Measurements from ENCODE around the gene RAB9B. TPM values are rescaled to one million over a fixed set of nuclear protein-coding genes. Genes with fewer than 3 reads are reported as not detected.
A peak's percentile ranks its signal among the peaks of the same experiment; 100 is the strongest.

The RAB9B gene
- total RNA-seq, 1 experiment from 2014 or later, result 0.31 TPM

DNA sequence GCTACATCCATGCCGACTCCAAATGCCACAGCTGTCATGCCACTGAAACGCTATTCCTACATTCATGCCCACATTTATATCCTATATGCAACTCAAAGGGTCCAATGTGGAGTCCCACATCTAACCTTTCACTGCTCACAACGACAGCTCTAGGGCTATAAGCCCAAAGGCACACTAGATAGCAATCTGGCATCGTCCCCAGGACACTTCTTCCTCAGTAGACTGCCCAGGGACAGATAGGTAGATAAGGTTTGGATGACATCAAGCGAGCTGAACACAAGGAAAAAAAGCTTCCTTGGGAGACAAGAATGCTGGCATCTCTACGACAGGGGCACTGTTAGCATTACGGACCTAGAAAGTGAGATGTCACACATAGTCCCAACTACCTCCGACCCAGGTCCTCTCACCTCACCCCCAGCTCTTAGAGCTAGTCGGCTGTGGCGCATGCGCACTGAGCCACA, 685 bp downstream of the RAB9B start:
- H3K27ac Mint-ChIP-seq, result no peak overlapping the region
- WGBS (ENCODE audit: extremely low coverage, insufficient read length, low lambda C conversion rate), result no CpG with 5 or more reads among the region's 11 CpGs
- no peak overlapping the region for H2BK20ac ChIP-seq (ENCODE audit: low read depth, low read length, poor library complexity, severe bottlenecking)
- TF ChIP-seq, protein P1, sequence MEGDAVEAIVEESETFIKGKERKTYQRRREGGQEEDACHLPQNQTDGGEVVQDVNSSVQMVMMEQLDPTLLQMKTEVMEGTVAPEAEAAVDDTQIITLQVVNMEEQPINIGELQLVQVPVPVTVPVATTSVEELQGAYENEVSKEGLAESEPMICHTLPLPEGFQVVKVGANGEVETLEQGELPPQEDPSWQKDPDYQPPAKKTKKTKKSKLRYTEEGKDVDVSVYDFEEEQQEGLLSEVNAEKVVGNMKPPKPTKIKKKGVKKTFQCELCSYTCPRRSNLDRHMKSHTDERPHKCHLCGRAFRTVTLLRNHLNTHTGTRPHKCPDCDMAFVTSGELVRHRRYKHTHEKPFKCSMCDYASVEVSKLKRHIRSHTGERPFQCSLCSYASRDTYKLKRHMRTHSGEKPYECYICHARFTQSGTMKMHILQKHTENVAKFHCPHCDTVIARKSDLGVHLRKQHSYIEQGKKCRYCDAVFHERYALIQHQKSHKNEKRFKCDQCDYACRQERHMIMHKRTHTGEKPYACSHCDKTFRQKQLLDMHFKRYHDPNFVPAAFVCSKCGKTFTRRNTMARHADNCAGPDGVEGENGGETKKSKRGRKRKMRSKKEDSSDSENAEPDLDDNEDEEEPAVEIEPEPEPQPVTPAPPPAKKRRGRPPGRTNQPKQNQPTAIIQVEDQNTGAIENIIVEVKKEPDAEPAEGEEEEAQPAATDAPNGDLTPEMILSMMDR (conservative IDR thresholded peaks at IDR 0.05), result no peak
- no peak overlapping the region for H3K27ac ChIP-seq (ENCODE audit: insufficient read length, low read depth, low read length)
- no peaks in the 10 kb centered on the region; the same call in 1 of the 2 replicates for H3K27me3 ChIP-seq (ENCODE audit: insufficient read depth, low read length)
- no peak overlapping the region for H3K4ac ChIP-seq (ENCODE audit: low read depth, low read length)
- no peak overlapping the region for H4K8ac ChIP-seq (replicated peaks; ENCODE audit: insufficient read length, low read depth, low read length)
- H3K18ac ChIP-seq (ENCODE audit: insufficient read length, low read depth, low read length), result no peak overlapping the region
- H2BK15ac ChIP-seq (ENCODE audit: low read depth, low read length), result no peak overlapping the region
- H3K23ac ChIP-seq (ENCODE audit: insufficient read length, low read depth, low read length), result no peak overlapping the region
- peaks cover 45% of the 10 kb centered on the region for H3K27me3 Mint-ChIP-seq (ENCODE audit: low read depth)
- no peak overlapping the region for H3K14ac ChIP-seq (ENCODE audit: insufficient read depth, low read length)
- no peaks in the 10 kb centered on the region for H3K4me1 ChIP-seq (ENCODE audit: insufficient read depth, low read length)
- peak overlapping the region; percentile 75 to 84 for H3K4me3 Mint-ChIP-seq
- H2AK5ac ChIP-seq (ENCODE audit: insufficient read length, low read length), result no peak overlapping the region
- H4K20me1 ChIP-seq (ENCODE audit: control insufficient read depth, insufficient read depth, insufficient read length), result no peaks in the 10 kb centered on the region
- no peak overlapping the region for H4K91ac ChIP-seq (ENCODE audit: insufficient read length, low read depth, low read length)
- no peak overlapping the region for H3T11ph ChIP-seq (ENCODE audit: low read length)
- H3K9me3 Mint-ChIP-seq, result peaks cover 0 to 41% of the 10 kb centered on the region in 2 experiments; a peak in 2 of 5 replicates
- no peak overlapping the region for H2AFZ ChIP-seq (ENCODE audit: low read length)
- H3K23me2 ChIP-seq (ENCODE audit: insufficient read length, low read depth, low read length, poor library complexity, severe bottlenecking), result peaks cover 10% of the 10 kb centered on the region
- peaks cover 3 to 10% of the 10 kb centered on the region in 2 experiments; a peak in 2 of 4 replicates for H3K4me1 Mint-ChIP-seq
- no peaks in the 10 kb centered on the region for H3K36me3 Mint-ChIP-seq (ENCODE audit: insufficient read depth in 1 of 3, low read depth in 3 of 3)
- H2BK12ac ChIP-seq (ENCODE audit: insufficient read length, low read depth, low read length), result no peak overlapping the region
- no peak overlapping the region for H3K56ac ChIP-seq (ENCODE audit: insufficient read length, low read depth, low read length)
- no peak overlapping the region for H2BK5ac ChIP-seq (ENCODE audit: insufficient read length, low read length)
- no peak overlapping the region for H4K5ac ChIP-seq (ENCODE audit: insufficient read length, low read depth, low read length)
- H3K4me2 ChIP-seq (ENCODE audit: insufficient read depth, insufficient read length, low read length), result peak overlapping the region; percentile 53
- no peak for DNase-seq
- no peak overlapping the region for H2BK120ac ChIP-seq (ENCODE audit: low read depth, low read length, poor library complexity, severe bottlenecking)
- H3K79me2 ChIP-seq (ENCODE audit: insufficient read depth, low read length), result no peaks in the 10 kb centered on the region
- no peaks in the 10 kb centered on the region for H3K79me1 ChIP-seq (ENCODE audit: insufficient read depth, low read depth, low read length, poor library complexity, severe bottlenecking)
- no peak overlapping the region for H3K9ac ChIP-seq (ENCODE audit: extremely low read depth, insufficient read length, low read length)
- H3K9me3 ChIP-seq (ENCODE audit: control insufficient read depth, low read depth, low read length), result no peaks in the 10 kb centered on the region
